Liver (tissue), 3 donors: ENCODE data around the gene HAGH.

Source experiments
- CTCF ChIP-seq: fragments of 150-350 bp; IDR thresholded peaks from 2 replicates; pipeline ENCODE4 v1.5.1; 2017; ENCODE audit warnings: improper control_type of control experiment, low read depth, low read length; ENCODE audit not compliant: missing input control
- HNF4A ChIP-seq, 2 donors: conservative IDR thresholded peaks; 2 replicates each; pipeline ENCODE4 v1.6.1; 2016; ENCODE audit warnings: antibody characterized with exemption in 2 of 2, mild to moderate bottlenecking in 2 of 2
- SP1 ChIP-seq: IDR thresholded peaks from 2 replicates; pipeline ENCODE4 v1.6.1; 2018; ENCODE audit warnings: antibody characterized with exemption, mild to moderate bottlenecking
- TF ChIP-seq, protein P1 (sequence below): IDR thresholded peaks from 2 replicates; pipeline ENCODE4 v1.6.1; 2016; ENCODE audit warnings: antibody characterized with exemption
- donor health status: healthy.
- donor health status: healthy.

- TF ChIP-seq CTCF (no peak), HNF4A (conservative IDR thresholded peaks at IDR 0.05) (no peak), SP1 (no peak)
- TF ChIP-seq, protein P1, sequence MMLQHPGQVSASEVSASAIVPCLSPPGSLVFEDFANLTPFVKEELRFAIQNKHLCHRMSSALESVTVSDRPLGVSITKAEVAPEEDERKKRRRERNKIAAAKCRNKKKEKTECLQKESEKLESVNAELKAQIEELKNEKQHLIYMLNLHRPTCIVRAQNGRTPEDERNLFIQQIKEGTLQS, result no peak
Observed at GRCh38 chr16:1770328-1771187, 56.1 kb downstream of the HAGH start.
